ENCODE results near the gene LCAT. TPM values are rescaled to one million over a fixed set of nuclear protein-coding genes. Genes with fewer than 3 reads are reported as not detected.

The LCAT gene
- total and polyA plus RNA-seq, 3 donors from 2014 or later = 12.9 to 25.3 (median 20.6) TPM

GRCh38 chr16:67922740-67923139 is 21.2 kb downstream of the LCAT start:
- TF ChIP-seq, protein P1, sequence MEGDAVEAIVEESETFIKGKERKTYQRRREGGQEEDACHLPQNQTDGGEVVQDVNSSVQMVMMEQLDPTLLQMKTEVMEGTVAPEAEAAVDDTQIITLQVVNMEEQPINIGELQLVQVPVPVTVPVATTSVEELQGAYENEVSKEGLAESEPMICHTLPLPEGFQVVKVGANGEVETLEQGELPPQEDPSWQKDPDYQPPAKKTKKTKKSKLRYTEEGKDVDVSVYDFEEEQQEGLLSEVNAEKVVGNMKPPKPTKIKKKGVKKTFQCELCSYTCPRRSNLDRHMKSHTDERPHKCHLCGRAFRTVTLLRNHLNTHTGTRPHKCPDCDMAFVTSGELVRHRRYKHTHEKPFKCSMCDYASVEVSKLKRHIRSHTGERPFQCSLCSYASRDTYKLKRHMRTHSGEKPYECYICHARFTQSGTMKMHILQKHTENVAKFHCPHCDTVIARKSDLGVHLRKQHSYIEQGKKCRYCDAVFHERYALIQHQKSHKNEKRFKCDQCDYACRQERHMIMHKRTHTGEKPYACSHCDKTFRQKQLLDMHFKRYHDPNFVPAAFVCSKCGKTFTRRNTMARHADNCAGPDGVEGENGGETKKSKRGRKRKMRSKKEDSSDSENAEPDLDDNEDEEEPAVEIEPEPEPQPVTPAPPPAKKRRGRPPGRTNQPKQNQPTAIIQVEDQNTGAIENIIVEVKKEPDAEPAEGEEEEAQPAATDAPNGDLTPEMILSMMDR (IDR thresholded peaks at IDR 0.05) = no peak
- no peak for TF ChIP-seq POLR2A (IDR thresholded peaks at IDR 0.05)
- no peaks in the 10 kb centered on the region for H3K27me3 ChIP-seq
- H3K36me3 ChIP-seq (ENCODE audit: low read depth, missing control alignments) = no peaks in the 10 kb centered on the region
- no peak overlapping the region for H3K4me3 ChIP-seq
- H3K4me1 ChIP-seq = peaks cover 13% of the 10 kb centered on the region
- H3K9me3 ChIP-seq = no peaks in the 10 kb centered on the region
- DNase-seq = no peak
- intact Hi-C loops (cut with DNase I; ENCODE audit: low total_unique reads) = no loop called here
- WGBS, 2 donors = 77 to 93% methylated on average over 7 to 8 of the region's 8 CpGs
- H3K27ac ChIP-seq = no peak overlapping the region

DNA sequence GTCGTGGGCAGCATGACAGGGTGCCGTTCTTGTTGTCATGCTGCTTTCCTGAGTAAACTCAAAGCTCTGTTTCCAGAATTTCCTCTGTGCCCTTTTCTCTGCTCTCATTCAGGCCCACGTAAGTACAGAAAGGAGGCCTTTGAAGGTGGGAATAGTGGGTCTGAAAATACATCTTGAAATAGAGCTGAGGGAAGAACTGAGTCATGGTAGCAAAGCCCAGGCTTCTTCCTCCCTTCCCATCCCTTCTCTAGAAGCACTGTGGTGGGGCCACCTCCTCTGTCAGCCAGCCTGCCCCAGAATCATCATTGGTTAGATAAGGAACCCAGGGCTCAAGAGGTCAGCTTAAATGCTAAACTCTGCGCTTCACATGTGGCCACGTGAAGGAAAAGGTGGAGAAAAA is 21.7 kb downstream of the LCAT start:
- WGBS, 2 donors = 82 to 83% methylated on average over 5 of the region's 5 CpGs
- no peak for DNase-seq
- H3K4me3 ChIP-seq = no peak overlapping the region
- TF ChIP-seq, protein P1 (IDR thresholded peaks at IDR 0.05) = no peak
- TF ChIP-seq POLR2A (IDR thresholded peaks at IDR 0.05) = no peak
- peaks cover 17% of the 10 kb centered on the region for H3K4me1 ChIP-seq
- H3K9me3 ChIP-seq = no peaks in the 10 kb centered on the region
- H3K27me3 ChIP-seq = no peaks in the 10 kb centered on the region
- H3K27ac ChIP-seq = no peak overlapping the region
- no peaks in the 10 kb centered on the region for H3K36me3 ChIP-seq (ENCODE audit: low read depth, missing control alignments)
- intact Hi-C loops (cut with DNase I; ENCODE audit: low total_unique reads) = no loop called here

DNA sequence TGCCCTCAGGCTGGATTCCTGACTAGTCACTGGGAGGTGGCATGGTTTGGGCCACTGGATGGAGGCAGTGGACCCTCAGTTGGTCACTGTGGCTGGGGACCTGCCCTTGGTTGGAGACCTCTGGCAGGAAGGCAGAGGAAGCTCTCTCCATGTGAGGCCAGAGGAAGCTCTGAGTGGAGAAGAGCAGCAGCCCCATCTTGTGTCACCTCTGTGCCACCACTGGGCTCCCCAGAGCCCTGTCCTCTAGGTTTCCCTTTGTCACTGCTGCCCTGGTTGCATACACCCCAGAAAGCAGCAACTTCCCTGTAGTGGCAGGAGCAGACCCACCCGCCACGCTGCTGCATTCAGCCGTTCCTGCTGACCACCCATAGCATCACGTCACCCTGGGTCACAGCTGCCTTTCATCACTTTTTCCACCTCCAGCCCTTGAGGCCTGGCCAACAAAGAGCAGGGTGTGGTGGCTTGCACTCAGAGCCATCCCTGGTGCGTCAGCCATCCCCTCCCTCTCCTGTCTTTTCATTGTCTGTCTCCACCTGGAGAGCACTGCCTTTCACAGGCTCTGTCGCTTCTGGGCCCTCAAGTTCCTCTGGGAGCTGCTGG is 24.2 kb downstream of the LCAT start:
- intact Hi-C loops (cut with DNase I; ENCODE audit: low total_unique reads) = loop anchor here (10.0 kb wide), 1 partner anchor 125 kb away; no protein-coding TSS in a partner anchor
- no peak overlapping the region for H3K27ac ChIP-seq
- WGBS, 2 donors = 83 to 86% methylated on average over 6 of the region's 6 CpGs
- no peak overlapping the region for H3K4me3 ChIP-seq
- H3K36me3 ChIP-seq (ENCODE audit: low read depth, missing control alignments) = no peaks in the 10 kb centered on the region
- DNase-seq = no peak
- H3K4me1 ChIP-seq = peaks cover 13% of the 10 kb centered on the region
- no peaks in the 10 kb centered on the region for H3K27me3 ChIP-seq
- TF ChIP-seq, protein P1 (IDR thresholded peaks at IDR 0.05) = no peak
- TF ChIP-seq POLR2A (IDR thresholded peaks at IDR 0.05) = no peak
- no peaks in the 10 kb centered on the region for H3K9me3 ChIP-seq

DNA sequence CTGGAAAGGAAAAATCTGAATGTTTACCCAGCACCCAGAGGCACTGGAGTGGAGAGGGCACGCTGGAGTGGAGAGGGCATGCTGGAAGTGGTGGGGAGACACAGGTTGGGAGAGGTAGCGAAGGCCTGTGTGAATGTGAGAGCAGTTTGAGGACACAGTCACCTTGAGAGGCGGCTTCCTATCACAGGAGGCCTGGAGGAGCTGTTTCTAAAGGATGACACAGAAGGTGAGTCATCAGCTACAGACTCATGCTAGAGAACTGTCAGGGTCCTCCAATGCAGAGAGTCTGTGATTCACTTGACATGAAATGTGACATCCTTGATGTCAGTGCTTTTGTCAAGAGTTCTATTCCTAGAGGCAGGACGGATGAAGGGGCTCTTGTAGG is 26.1 kb downstream of the LCAT start:
- WGBS, 2 donors = 71 to 84% methylated on average over 4 of the region's 4 CpGs

More for the DNA sequence above, 26.1 kb downstream of the LCAT start:
- H3K36me3 ChIP-seq (ENCODE audit: low read depth, missing control alignments) = no peaks in the 10 kb centered on the region
- no peaks in the 10 kb centered on the region for H3K27me3 ChIP-seq
- peaks cover 13% of the 10 kb centered on the region for H3K4me1 ChIP-seq
- no peaks in the 10 kb centered on the region for H3K9me3 ChIP-seq
- no peak overlapping the region for H3K4me3 ChIP-seq
- DNase-seq = no peak
- TF ChIP-seq POLR2A (IDR thresholded peaks at IDR 0.05) = no peak
- TF ChIP-seq, protein P1 (IDR thresholded peaks at IDR 0.05) = no peak
- intact Hi-C loops (cut with DNase I; ENCODE audit: low total_unique reads) = loop anchor here (10.0 kb wide), 1 partner anchor 127 kb away; no protein-coding TSS in a partner anchor
- H3K27ac ChIP-seq = no peak overlapping the region
